Natural killer cell (primary cell): ENCODE data around the gene C21orf91. TPM values are rescaled to one million over a fixed set of nuclear protein-coding genes. Genes with fewer than 3 reads are reported as not detected.
A peak's percentile ranks its signal among the peaks of the same experiment; 100 is the strongest.

Experiments used
- ATAC-seq, 3 donors: fragments of 150-1000 bp in 2 of 3; fragments of 200-7000 bp in 1 of 3; cut with Tn5 transposase; 1 replicate in 1 of 3; 2 replicates in 2 of 3; pipeline ENCODE4 v1.10.0; 2021; ENCODE audit warnings: mild to moderate bottlenecking in 2 of 3, moderate library complexity in 2 of 3
- DNase-seq, 2 donors: peaks; one replicate each; pipeline versions ENCODE4 v3.0.0 to v3.0.0-alpha.2; 2013 to 2021; ENCODE audit warnings: mixed read lengths in 1 of 2
- H3K27ac ChIP-seq: one replicate; pipeline ENCODE4 v1.5.1; 2013; ENCODE audit warnings: mild to moderate bottlenecking, low read length
- H3K27me3 ChIP-seq: one replicate; pipeline ENCODE4 v1.6.1; 2013; ENCODE audit warnings: low read length; ENCODE audit not compliant: control insufficient read depth, insufficient read depth
- H3K36me3 ChIP-seq: one replicate; pipeline ENCODE4 v1.6.1; 2013; ENCODE audit warnings: low read length; ENCODE audit not compliant: control insufficient read depth, insufficient read depth
- H3K4me1 ChIP-seq: one replicate; pipeline ENCODE4 v1.6.1; 2013; ENCODE audit warnings: low read length; ENCODE audit not compliant: control insufficient read depth, insufficient read depth
- H3K4me3 ChIP-seq: one replicate; pipeline ENCODE4 v1.5.1; 2013; ENCODE audit warnings: low read length
- H3K9me3 ChIP-seq: one replicate; pipeline ENCODE4 v1.6.1; 2013; ENCODE audit warnings: low read length; ENCODE audit not compliant: control insufficient read depth, insufficient read depth
- H3K27ac Mint-ChIP-seq, 2 donors: one replicate each; pipeline ENCODE4 v1.8.0; 2022; ENCODE audit warnings: mild to moderate bottlenecking in 2 of 2, mixed read lengths in 2 of 2, moderate library complexity in 1 of 2
- H3K27me3 Mint-ChIP-seq, 2 donors: one replicate each; pipeline ENCODE4 v1.8.0; 2022; ENCODE audit warnings: low read depth in 2 of 2, mixed read lengths in 2 of 2
- H3K36me3 Mint-ChIP-seq: one replicate; pipeline ENCODE4 v1.8.0; 2022; ENCODE audit warnings: mixed read lengths
- H3K4me1 Mint-ChIP-seq, 2 donors: one replicate each; pipeline ENCODE4 v1.8.0; 2022; ENCODE audit warnings: mixed read lengths in 2 of 2
- H3K4me3 Mint-ChIP-seq: one replicate; pipeline ENCODE4 v1.8.0; 2022; ENCODE audit warnings: mild to moderate bottlenecking, moderate library complexity, mixed read lengths
- H3K9me3 Mint-ChIP-seq, 2 donors: one replicate each; pipeline ENCODE4 v1.8.0; 2022; ENCODE audit warnings: mixed read lengths in 2 of 2
- WGBS: methylation state at CpG from one replicate; pipeline ENCODE4 v1.1.7; 2013; ENCODE audit warnings: missing lambda C conversion rate; ENCODE audit not compliant: insufficient coverage; 5-methylcytosine and 5-hydroxymethylcytosine counted together
- intact Hi-C: fragments of 100-400 bp; cut with micrococcal nuclease; formaldehyde crosslinking; loops from one replicate; pipeline ENCODE4 v1.14.2; 2022
- total RNA-seq, 4 donors: library from RNA; stranded (reverse); fragments of 120-200 nt in 1 of 4; gene quantifications; one replicate each; pipeline versions ENCODE4 v1.2.3 to v1.2.4, GENCODE V29; 2013 to 2022
- TF ChIP-seq, protein P1 (sequence below): fragments of 200-600 bp; IDR thresholded peaks from one replicate; pipeline ENCODE4 v1.8.0; 2022; ENCODE audit warnings: antibody characterized with exemption

Gene C21orf91
- total RNA-seq, 3 donors from 2014 or later (not counting 1 experiment from before 2014, with no cell fraction given) = 40.9 to 59.4 (median 46.4) TPM

DNA sequence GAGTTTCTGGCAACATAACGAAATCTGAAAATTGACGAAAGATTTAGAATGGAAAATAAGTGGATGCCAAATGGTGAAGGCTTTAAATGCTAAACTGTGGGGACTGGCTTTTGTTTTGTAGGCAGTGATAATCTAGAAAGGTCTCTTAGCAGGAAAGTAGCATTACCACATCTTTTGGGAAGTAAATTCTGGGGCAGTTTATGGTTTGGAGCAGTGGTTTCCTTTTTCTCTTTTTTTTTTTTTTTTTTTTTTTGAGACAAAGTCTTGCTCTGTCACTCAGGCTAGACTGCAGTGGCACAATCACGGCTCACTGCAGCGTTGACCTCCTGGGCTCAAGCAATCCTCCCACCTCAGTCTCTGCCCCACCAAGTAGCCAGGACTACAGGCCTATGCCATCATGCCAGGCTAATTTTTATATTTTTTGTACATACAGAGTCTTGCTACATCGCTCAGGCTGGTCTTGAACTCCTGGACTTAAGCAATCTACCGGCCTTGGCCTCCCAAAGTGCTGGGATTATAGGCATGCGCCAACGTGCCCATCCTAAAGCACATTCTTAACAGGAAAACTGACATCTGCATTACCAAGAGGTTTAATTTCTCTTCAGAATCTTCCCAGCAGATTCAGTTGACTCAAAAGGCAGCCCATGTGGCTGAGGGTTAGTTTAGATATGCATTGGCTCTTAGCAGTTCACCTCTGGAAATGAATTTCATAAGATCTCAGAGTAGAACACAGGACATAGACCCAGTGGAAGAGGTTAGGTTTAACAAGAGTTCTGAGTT is 32.9 kb downstream of the C21orf91 start:
- peak overlapping the region; percentile 10 for H3K4me3 Mint-ChIP-seq
- H3K9me3 Mint-ChIP-seq = no peaks in the 10 kb centered on the region
- H3K27ac Mint-ChIP-seq = peak overlapping the region; percentile 91 to 92
- Histone ChIP-seq H3K4me3 (no peak overlapping the region), H3K4me1 (peaks cover 37% of the 10 kb centered on the region), H3K9me3 (no peaks in the 10 kb centered on the region), H3K27me3 (no peaks in the 10 kb centered on the region), H3K27ac (no peak overlapping the region), H3K36me3 (peaks cover 1% of the 10 kb centered on the region)
- 57% methylated on average over 8 of the region's 8 CpGs for WGBS
- intact Hi-C loops = no loop called here
- TF ChIP-seq, protein P1, sequence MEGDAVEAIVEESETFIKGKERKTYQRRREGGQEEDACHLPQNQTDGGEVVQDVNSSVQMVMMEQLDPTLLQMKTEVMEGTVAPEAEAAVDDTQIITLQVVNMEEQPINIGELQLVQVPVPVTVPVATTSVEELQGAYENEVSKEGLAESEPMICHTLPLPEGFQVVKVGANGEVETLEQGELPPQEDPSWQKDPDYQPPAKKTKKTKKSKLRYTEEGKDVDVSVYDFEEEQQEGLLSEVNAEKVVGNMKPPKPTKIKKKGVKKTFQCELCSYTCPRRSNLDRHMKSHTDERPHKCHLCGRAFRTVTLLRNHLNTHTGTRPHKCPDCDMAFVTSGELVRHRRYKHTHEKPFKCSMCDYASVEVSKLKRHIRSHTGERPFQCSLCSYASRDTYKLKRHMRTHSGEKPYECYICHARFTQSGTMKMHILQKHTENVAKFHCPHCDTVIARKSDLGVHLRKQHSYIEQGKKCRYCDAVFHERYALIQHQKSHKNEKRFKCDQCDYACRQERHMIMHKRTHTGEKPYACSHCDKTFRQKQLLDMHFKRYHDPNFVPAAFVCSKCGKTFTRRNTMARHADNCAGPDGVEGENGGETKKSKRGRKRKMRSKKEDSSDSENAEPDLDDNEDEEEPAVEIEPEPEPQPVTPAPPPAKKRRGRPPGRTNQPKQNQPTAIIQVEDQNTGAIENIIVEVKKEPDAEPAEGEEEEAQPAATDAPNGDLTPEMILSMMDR = no peak
- DNase-seq = no peak
- no peaks in the 10 kb centered on the region for H3K27me3 Mint-ChIP-seq
- H3K36me3 Mint-ChIP-seq = peaks cover 13% of the 10 kb centered on the region
- no peak for ATAC-seq
- H3K4me1 Mint-ChIP-seq = peaks cover 75 to 91% of the 10 kb centered on the region in 2 donors

DNA sequence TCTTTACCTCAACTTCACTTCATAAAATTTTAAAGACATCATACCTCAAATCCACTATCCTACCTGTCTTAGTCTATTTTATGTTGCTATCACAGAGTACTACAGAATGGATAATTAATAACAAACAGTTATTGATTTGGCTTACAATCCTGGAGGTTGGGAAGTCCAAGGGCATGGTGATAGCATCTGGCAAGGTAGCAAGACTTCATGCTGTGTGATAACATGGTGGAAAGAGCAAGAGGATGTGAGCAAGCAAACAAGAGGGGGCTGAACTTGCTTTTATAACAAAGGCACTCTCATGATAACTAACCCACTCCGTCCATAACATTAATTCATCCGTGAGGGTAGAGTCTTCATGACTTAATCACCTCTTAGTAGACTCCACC is 33.8 kb downstream of the C21orf91 start:
- ATAC-seq = no peak
- no peak overlapping the region for H3K4me3 ChIP-seq
- H3K4me3 Mint-ChIP-seq = peak overlapping the region; percentile 73
- no peaks in the 10 kb centered on the region for H3K9me3 ChIP-seq
- H3K27me3 ChIP-seq = no peaks in the 10 kb centered on the region
- intact Hi-C loops = loop anchor here (2.0 kb wide), 1 partner anchor 33 kb away; the partner anchor contains the start of gene C21orf91
- H3K4me1 Mint-ChIP-seq = peaks cover 84 to 94% of the 10 kb centered on the region in 2 donors
- DNase-seq = no peak
- H3K9me3 Mint-ChIP-seq = no peaks in the 10 kb centered on the region
- H3K27ac ChIP-seq = peak overlapping the region; percentile 70
- H3K27me3 Mint-ChIP-seq = no peaks in the 10 kb centered on the region
- TF ChIP-seq, protein P1 = no peak
- peaks cover 13% of the 10 kb centered on the region for H3K36me3 Mint-ChIP-seq
- 97% methylated on average over 2 of the region's 2 CpGs for WGBS
- peaks cover 46% of the 10 kb centered on the region for H3K4me1 ChIP-seq
- peak overlapping the region; percentile 91 to 92 for H3K27ac Mint-ChIP-seq
- H3K36me3 ChIP-seq = no peaks in the 10 kb centered on the region

DNA sequence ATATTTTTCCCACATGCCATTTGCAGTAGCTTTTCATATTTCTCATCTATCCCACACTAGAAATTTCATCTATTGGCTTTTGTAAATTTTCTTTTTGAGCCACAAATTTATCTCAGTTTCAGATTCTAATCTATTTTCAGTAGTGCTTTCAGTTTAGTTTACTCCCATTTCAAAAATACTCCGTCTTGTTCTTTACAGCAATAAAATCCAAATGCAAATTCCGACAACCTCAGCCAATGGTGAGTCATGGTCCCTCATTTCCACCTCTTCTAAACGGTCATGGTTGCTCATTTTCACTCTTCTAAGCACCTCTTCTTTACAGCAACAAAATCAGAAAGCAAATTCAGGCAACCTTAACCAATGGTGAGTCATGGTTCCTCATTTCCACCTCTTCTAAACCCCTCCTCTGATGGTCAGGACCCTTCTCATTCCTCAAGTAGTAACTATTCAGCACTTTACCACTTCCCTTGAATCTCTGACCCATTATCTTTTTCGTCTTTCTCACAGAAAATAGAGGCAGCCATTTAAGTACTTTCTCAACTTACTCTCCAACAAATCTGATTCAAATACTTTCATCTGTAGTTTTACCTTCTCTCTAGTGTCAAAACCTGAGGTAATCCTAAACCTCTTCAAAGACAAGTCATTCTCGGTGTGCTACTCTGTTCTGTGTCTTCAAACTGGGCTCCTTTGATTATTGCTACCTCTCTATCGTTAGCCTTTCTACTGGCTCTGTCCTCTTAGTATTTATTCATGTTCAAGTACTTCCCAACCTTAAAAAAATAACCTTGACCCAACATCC is 34.4 kb downstream of the C21orf91 start:
- ATAC-seq = peak; percentile 4 to 47 (median 37)
- peaks cover 13% of the 10 kb centered on the region for H3K36me3 Mint-ChIP-seq

More for the DNA sequence above, 34.4 kb downstream of the C21orf91 start:
- H3K9me3 Mint-ChIP-seq = no peaks in the 10 kb centered on the region
- intact Hi-C loops = loop anchor here (2.0 to 5.0 kb wide), 2 partner anchors 34 to 173 kb away; partner anchors contain the start of genes BTG3 and C21orf91
- Histone ChIP-seq H3K36me3 (no peaks in the 10 kb centered on the region), H3K4me3 (no peak overlapping the region), H3K27me3 (no peaks in the 10 kb centered on the region), H3K9me3 (no peaks in the 10 kb centered on the region), H3K4me1 (peaks cover 52% of the 10 kb centered on the region), H3K27ac (peak overlapping the region; percentile 70)
- peak overlapping the region; percentile 73 for H3K4me3 Mint-ChIP-seq
- WGBS = 24% methylated on average over 6 of the region's 6 CpGs
- H3K4me1 Mint-ChIP-seq = peaks cover 88 to 98% of the 10 kb centered on the region in 2 donors
- peak in 1 of 2 donors; percentile 59 for DNase-seq
- TF ChIP-seq, protein P1 = no peak
- H3K27me3 Mint-ChIP-seq = no peaks in the 10 kb centered on the region
- peak overlapping the region; percentile 91 to 92 for H3K27ac Mint-ChIP-seq
